ENCODE results near the gene CNKSR3.

CNKSR3 gene

GRCh38 chr6:154414021-154414813 is 96.3 kb downstream of the CNKSR3 start:
- no peak for DNase-seq (ENCODE audit: low read depth, low spot score)

GRCh38 chr6:154412106-154412820 is 98.2 kb downstream of the CNKSR3 start:
- DNase-seq (ENCODE audit: low read depth, low spot score) = no peak

GRCh38 chr6:154411076-154411475 is 99.4 kb downstream of the CNKSR3 start:
- DNase-seq (ENCODE audit: low read depth, low spot score) = no peak

- no peak for DNase-seq (ENCODE audit: low read depth, low spot score)
Measured at GRCh38 chr6:154410619-154411072, 99.8 kb downstream of the CNKSR3 start.

GRCh38 chr6:154408891-154409500 is 101.5 kb downstream of the CNKSR3 start:
- DNase-seq (ENCODE audit: low read depth, low spot score) = no peak

GRCh38 chr6:154407440-154407839 is 103.0 kb downstream of the CNKSR3 start:
- DNase-seq (ENCODE audit: low read depth, low spot score) = no peak

- no peak for DNase-seq (ENCODE audit: low read depth, low spot score)
Measured at GRCh38 chr6:154406869-154407268, 103.6 kb downstream of the CNKSR3 start.

- DNase-seq (ENCODE audit: low read depth, low spot score) = no peak
Measured at GRCh38 chr6:154406301-154406700, 104.2 kb downstream of the CNKSR3 start.

GRCh38 chr6:154404791-154405400 is 105.6 kb downstream of the CNKSR3 start:
- no peak for DNase-seq (ENCODE audit: low read depth, low spot score)

- no peak for DNase-seq (ENCODE audit: low read depth, low spot score)
Measured at GRCh38 chr6:154403788-154404187, 106.7 kb downstream of the CNKSR3 start.

- no peak for DNase-seq (ENCODE audit: low read depth, low spot score)
Measured at GRCh38 chr6:154402081-154402780, 108.3 kb downstream of the CNKSR3 start.

- no peak for DNase-seq (ENCODE audit: low read depth, low spot score)
Measured at GRCh38 chr6:154399097-154399496, 111.4 kb downstream of the CNKSR3 start.

- no peak for DNase-seq (ENCODE audit: low read depth, low spot score)
Measured at GRCh38 chr6:154397491-154398195, 112.8 kb downstream of the CNKSR3 start.

- DNase-seq (ENCODE audit: low read depth, low spot score) = no peak
Measured at GRCh38 chr6:154395878-154396277, 114.6 kb downstream of the CNKSR3 start.

- DNase-seq (ENCODE audit: low read depth, low spot score) = no peak
Measured at GRCh38 chr6:154395316-154395715, 115.2 kb downstream of the CNKSR3 start.

- no peak for DNase-seq (ENCODE audit: low read depth, low spot score)
Measured at GRCh38 chr6:154394571-154394970, 115.9 kb downstream of the CNKSR3 start.

GRCh38 chr6:154390034-154390433 is 120.5 kb downstream of the CNKSR3 start:
- no peak for DNase-seq (ENCODE audit: low read depth, low spot score)

GRCh38 chr6:154388803-154389202 is 121.7 kb downstream of the CNKSR3 start:
- DNase-seq (ENCODE audit: low read depth, low spot score) = no peak

GRCh38 chr6:154386848-154387717 is 123.4 kb downstream of the CNKSR3 start:
- DNase-seq (ENCODE audit: low read depth, low spot score) = no peak

GRCh38 chr6:154384191-154384590 is 126.3 kb downstream of the CNKSR3 start:
- no peak for DNase-seq (ENCODE audit: low read depth, low spot score)

All from iPS DF 19.7 (cell line).